Cardiac muscle cell (in vitro differentiated cells and primary cell): ENCODE results near the gene HNRNPC. TPM values are rescaled to one million over a fixed set of nuclear protein-coding genes. Genes with fewer than 3 reads are reported as not detected.
"Not testable (repeated sequence)": the region's sequence is repeated elsewhere in the genome, so short reads cannot be mapped to it uniquely, and the experiment has no call there.

ENCODE experiments used
- DNase-seq, 2 donors: peaks; one replicate each; pipeline versions ENCODE4 v3.0.0 to v3.0.0-alpha.2; 2010 to 2017; ENCODE audit warnings: low read depth in 1 of 2, low spot score in 1 of 2
- H3K27ac ChIP-seq: fragments of 200-600 bp; sonication (generic); 2 replicates; pipeline ENCODE4 v1.5.1; 2016
- H3K27me3 ChIP-seq: fragments of 200-600 bp; sonication (generic); 2 replicates; pipeline ENCODE4 v1.6.0; 2016; ENCODE audit warnings: control low read depth
- H3K36me3 ChIP-seq: fragments of 200-600 bp; sonication (generic); 2 replicates; pipeline ENCODE4 v1.5.1; 2016; ENCODE audit warnings: control low read depth
- H3K4me1 ChIP-seq: fragments of 200-600 bp; sonication (generic); 2 replicates; pipeline ENCODE4 v1.8.1; 2017; ENCODE audit warnings: low read depth, mild to moderate bottlenecking, mixed run types
- H3K4me3 ChIP-seq: fragments of 200-600 bp; sonication (generic); 2 replicates; pipeline ENCODE4 v1.5.1; 2016; ENCODE audit warnings: mild to moderate bottlenecking
- H3K9me3 ChIP-seq: fragments of 200-600 bp; sonication (generic); 2 replicates; pipeline ENCODE4 v1.5.1; 2017; ENCODE audit warnings: low read depth, mild to moderate bottlenecking, control low read depth
- CTCF ChIP-seq: IDR thresholded peaks from 2 replicates; pipeline ENCODE4 v1.5.1; 2012; ENCODE audit warnings: low read depth, mild to moderate bottlenecking, low read length
- polyA plus RNA-seq: library from polyadenylated mRNA; unstranded; fragments of >200 nt; fragmentation: Nextera tagmentation; extraction: Ambion mirVana; gene quantifications from 2 replicates; pipeline ENCODE4 v1.2.1, GENCODE V29; 2016
- total RNA-seq: library from RNA; depleted of rRNA; stranded (reverse); fragments of >200 nt; gene quantifications from 2 replicates; pipeline ENCODE4 v1.2.3, GENCODE V29; 2016

The HNRNPC gene
- total and polyA plus RNA-seq, 2 experiments from 2014 or later, result 650 to 928 TPM

- Histone ChIP-seq H3K27me3 (no peaks in the 10 kb centered on the region), H3K9me3 (no peaks in the 10 kb centered on the region), H3K4me1 (no peaks in the 10 kb centered on the region), H3K36me3 (no peaks in the 10 kb centered on the region), H3K4me3 (no peak overlapping the region), H3K27ac (no peak overlapping the region)
- TF ChIP-seq CTCF, result no peak
- DNase-seq, result no peak
Observed at GRCh38 chr14:21184254-21184653, 85.0 kb downstream of the HNRNPC start.

- H3K4me3 ChIP-seq, result no peak overlapping the region
- no peak for DNase-seq
- no peak for TF ChIP-seq CTCF
Observed at GRCh38 chr14:21182166-21182565, 87.1 kb downstream of the HNRNPC start.

GRCh38 chr14:21171128-21171527 is 98.1 kb downstream of the HNRNPC start:
- H3K27me3 ChIP-seq, result no peaks in the 10 kb centered on the region
- no peaks in the 10 kb centered on the region for H3K4me1 ChIP-seq
- H3K36me3 ChIP-seq, result no peaks in the 10 kb centered on the region
- DNase-seq, result peak in 1 of 2 donors; percentile 26
- no peak overlapping the region for H3K27ac ChIP-seq
- no peaks in the 10 kb centered on the region for H3K9me3 ChIP-seq
- no peak for TF ChIP-seq CTCF
- no peak overlapping the region for H3K4me3 ChIP-seq

More at GRCh38 chr14:21182166-21182565, 87.1 kb downstream of the HNRNPC start:
- H3K27ac ChIP-seq, result no peak overlapping the region
- no peaks in the 10 kb centered on the region for H3K36me3 ChIP-seq
- H3K27me3 ChIP-seq, result no peaks in the 10 kb centered on the region
- H3K9me3 ChIP-seq, result no peaks in the 10 kb centered on the region
- no peaks in the 10 kb centered on the region for H3K4me1 ChIP-seq

- Histone ChIP-seq H3K9me3 (no peaks in the 10 kb centered on the region), H3K27me3 (no peaks in the 10 kb centered on the region), H3K4me1 (no peaks in the 10 kb centered on the region), H3K27ac (no peak overlapping the region), H3K4me3 (no peak overlapping the region), H3K36me3 (no peaks in the 10 kb centered on the region)
- DNase-seq, result no peak
- no peak for TF ChIP-seq CTCF
Observed at GRCh38 chr14:21169573-21169972, 99.7 kb downstream of the HNRNPC start.

GRCh38 chr14:21168055-21168454 is 101.2 kb downstream of the HNRNPC start:
- H3K4me1 ChIP-seq, result no peaks in the 10 kb centered on the region

GRCh38 chr14:21165670-21166069 is 103.6 kb downstream of the HNRNPC start:
- not testable (repeated sequence) for H3K4me3 ChIP-seq, H3K4me1 ChIP-seq, H3K27me3 ChIP-seq, H3K27ac ChIP-seq, H3K9me3 ChIP-seq, H3K36me3 ChIP-seq
- peak in 1 of 2 donors; percentile 27 for DNase-seq

More at GRCh38 chr14:21168055-21168454, 101.2 kb downstream of the HNRNPC start:
- no peak for DNase-seq
- H3K36me3 ChIP-seq, result no peaks in the 10 kb centered on the region
- H3K27me3 ChIP-seq, result no peaks in the 10 kb centered on the region
- H3K27ac ChIP-seq, result no peak overlapping the region
- TF ChIP-seq CTCF, result no peak
- no peak overlapping the region for H3K4me3 ChIP-seq
- no peaks in the 10 kb centered on the region for H3K9me3 ChIP-seq

GRCh38 chr14:21165002-21165605 is 104.1 kb downstream of the HNRNPC start:
- not testable (repeated sequence) for H3K4me1 ChIP-seq, H3K4me3 ChIP-seq, H3K36me3 ChIP-seq, H3K9me3 ChIP-seq, H3K27ac ChIP-seq, H3K27me3 ChIP-seq
- DNase-seq, result peak in 1 of 2 donors; percentile 16
